ENCODE measurements around the gene TRAIP. TPM values are rescaled to one million over a fixed set of nuclear protein-coding genes. Genes with fewer than 3 reads are reported as not detected.

TRAIP gene
- total and polyA plus RNA-seq, 2 experiments from 2014 or later: 4.5 to 5.2 TPM

DNA sequence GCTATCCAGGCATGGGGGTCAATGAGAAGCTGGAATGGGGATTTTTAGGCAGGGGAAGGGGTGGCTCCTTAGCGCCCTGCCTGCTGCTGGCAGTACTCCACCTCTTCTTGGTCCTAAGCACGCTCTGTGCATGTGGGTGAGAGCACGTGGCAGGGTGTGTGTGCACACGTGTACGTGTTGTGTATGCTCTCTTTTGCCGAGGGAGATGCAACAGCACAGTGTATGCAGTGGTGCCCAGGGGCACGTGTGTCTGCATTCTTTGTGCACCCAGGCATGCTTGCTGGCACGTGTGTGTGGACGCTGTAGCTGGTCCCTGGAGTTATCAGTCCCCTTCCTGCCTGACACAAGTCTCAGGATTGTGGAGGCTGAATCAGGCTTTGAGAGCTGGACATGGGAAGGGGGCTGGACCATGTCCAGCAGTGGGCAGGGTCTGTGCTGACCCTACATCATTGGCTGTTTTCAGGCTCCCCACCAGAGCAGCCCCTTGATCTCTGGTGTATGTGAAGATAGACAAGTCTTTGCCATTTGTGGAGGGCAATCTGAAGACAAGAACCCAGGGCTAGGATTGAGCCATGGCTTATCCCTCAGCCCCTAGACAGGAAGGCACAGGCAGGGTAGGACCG lies 15.3 kb upstream of the TRAIP start:
- H3F3A ChIP-seq (ENCODE audit: insufficient read depth): no peaks in the 10 kb centered on the region
- H3K4me1 ChIP-seq (ENCODE audit: insufficient read depth): no peaks in the 10 kb centered on the region
- H3K9me3 ChIP-seq (ENCODE audit: low read depth): no peaks in the 10 kb centered on the region
- no peak overlapping the region for H3K4me3 ChIP-seq
- H3K79me2 ChIP-seq (ENCODE audit: insufficient read depth): no peaks in the 10 kb centered on the region
- no peaks in the 10 kb centered on the region for H3K9me2 ChIP-seq (ENCODE audit: insufficient read depth)
- no peak overlapping the region for H3K4me2 ChIP-seq (ENCODE audit: unreplicated experiment)
- DNase-seq: no peak
- no peak overlapping the region for H3K9ac ChIP-seq
- no peak overlapping the region for H2AFZ ChIP-seq
- no peaks in the 10 kb centered on the region for H4K20me1 ChIP-seq (ENCODE audit: insufficient read depth)
- H3K27ac ChIP-seq: no peak overlapping the region
- WGBS, 2 experiments (ENCODE audit: low coverage in 1 of 2, low lambda C conversion rate in 2 of 2, missing lambda C conversion rate in 2 of 2): 42 to 51% methylated on average over 10 of the region's 10 CpGs
- TF ChIP-seq EZH2 (IDR thresholded peaks at IDR 0.05; ENCODE audit: insufficient read depth, poor library complexity, severe bottlenecking) (no peak), EZH2phosphoT487 (IDR thresholded peaks at IDR 0.05; ENCODE audit: insufficient read depth, low read depth) (no peak)
- in situ Hi-C loops (cut with MboI): no loop called here
- H3K27me3 ChIP-seq (replicated peaks; ENCODE audit: insufficient read depth): peaks cover 35% of the 10 kb centered on the region
- no peaks in the 10 kb centered on the region for H3K36me3 ChIP-seq (ENCODE audit: low read depth)

DNA sequence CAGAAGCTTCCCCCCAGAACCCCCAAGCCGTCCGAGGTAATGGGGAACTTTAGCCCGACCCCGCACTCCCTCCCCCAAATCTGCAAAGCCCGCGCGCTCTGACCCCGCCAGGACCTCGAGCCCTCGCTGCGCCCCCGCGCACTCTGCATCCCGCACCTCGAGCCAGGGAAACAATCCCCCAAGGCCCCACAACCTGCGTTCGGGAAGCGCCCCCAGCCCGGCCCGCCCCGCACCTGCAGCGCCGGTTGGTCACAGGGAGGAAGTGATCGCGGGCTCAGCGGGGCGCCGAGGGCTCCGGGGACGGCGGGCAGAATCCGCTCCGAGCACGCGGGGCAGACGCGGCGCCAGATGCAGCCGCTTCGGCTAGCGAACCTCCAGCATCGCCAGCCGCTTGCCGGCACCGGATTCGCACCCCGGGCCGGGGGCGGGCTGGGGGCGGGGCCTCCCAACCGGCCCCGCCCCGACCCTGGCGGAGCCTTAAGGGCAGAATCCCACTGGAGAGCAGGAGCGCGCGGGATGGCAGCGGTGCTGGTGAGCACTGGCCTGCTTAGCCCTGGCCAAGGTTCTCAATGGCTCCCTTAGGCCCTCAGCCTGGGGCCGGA lies 13.3 kb upstream of the TRAIP start, which contains the start of gene CAMKV:
TSS of gene CAMKV (minus strand) at position 382 of the 602 bp plus-strand sequence. CDS start 7,518 bp downstream, outside the sequence.
- TF ChIP-seq EZH2 (IDR thresholded peaks at IDR 0.05; ENCODE audit: insufficient read depth, poor library complexity, severe bottlenecking): no peak
- no peak for TF ChIP-seq EZH2phosphoT487 (IDR thresholded peaks at IDR 0.05; ENCODE audit: insufficient read depth, low read depth)
- Histone ChIP-seq H3K4me2 (ENCODE audit: unreplicated experiment) (no peak within 1 kb of the TSS), H4K20me1 (ENCODE audit: insufficient read depth) (no peaks in the 10 kb centered on the region), H3K27ac (no peak within 1 kb of the TSS), H3K9ac (no peak within 1 kb of the TSS), H2AFZ (no peak within 1 kb of the TSS), H3K79me2 (ENCODE audit: insufficient read depth) (no peaks in the 10 kb centered on the region), H3K27me3 (replicated peaks; ENCODE audit: insufficient read depth) (peaks cover 35% of the 10 kb centered on the region), H3K36me3 (ENCODE audit: low read depth) (no peaks in the 10 kb centered on the region), H3K4me3 (no peak within 1 kb of the TSS), H3K4me1 (ENCODE audit: insufficient read depth) (no peaks in the 10 kb centered on the region), H3F3A (ENCODE audit: insufficient read depth) (no peaks in the 10 kb centered on the region), H3K9me2 (ENCODE audit: insufficient read depth) (no peaks in the 10 kb centered on the region), H3K9me3 (ENCODE audit: low read depth) (no peaks in the 10 kb centered on the region)
- 4 to 8% methylated on average over 5 to 31 of the region's 59 CpGs for WGBS, 2 experiments (ENCODE audit: low coverage in 1 of 2, low lambda C conversion rate in 2 of 2, missing lambda C conversion rate in 2 of 2)
- DNase-seq: peak; percentile 24
- in situ Hi-C loops (cut with MboI): no loop called here

DNA sequence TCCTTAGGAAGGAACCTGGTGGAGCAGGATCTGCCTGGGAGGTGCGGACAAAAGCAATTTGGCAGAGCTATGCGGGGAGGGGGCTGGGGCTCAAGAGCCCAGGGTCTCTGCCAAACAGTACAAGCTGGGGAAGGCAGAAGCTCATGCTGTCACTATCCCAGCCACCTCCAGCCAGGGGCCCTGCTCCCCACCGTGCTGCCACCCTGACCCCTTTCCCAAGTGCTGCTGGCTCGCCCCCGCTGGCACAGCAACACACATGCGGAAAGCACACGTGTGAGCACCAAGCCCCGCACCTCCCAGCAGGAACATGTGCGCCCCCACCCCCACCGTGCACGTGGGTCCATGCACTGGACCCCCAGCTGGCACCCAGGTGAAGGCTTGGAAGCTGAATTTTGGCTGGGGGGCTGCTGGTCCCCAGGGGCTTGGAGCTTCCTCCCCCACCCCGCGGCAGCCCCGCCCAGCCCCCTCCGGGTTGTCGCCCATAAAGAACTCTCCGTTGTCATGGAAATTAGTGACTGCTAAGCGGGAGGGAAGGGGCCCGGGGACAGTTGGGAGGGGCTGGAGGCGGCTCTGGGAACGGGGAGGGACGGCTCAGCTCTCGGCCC lies 12.6 kb upstream of the TRAIP start:
- Histone ChIP-seq H3K9ac (no peak overlapping the region), H3K4me1 (ENCODE audit: insufficient read depth) (no peaks in the 10 kb centered on the region), H3K9me2 (ENCODE audit: insufficient read depth) (no peaks in the 10 kb centered on the region), H3K27me3 (replicated peaks; ENCODE audit: insufficient read depth) (peaks cover 39% of the 10 kb centered on the region), H3K4me3 (no peak overlapping the region), H2AFZ (no peak overlapping the region), H3K4me2 (ENCODE audit: unreplicated experiment) (no peak overlapping the region), H4K20me1 (ENCODE audit: insufficient read depth) (no peaks in the 10 kb centered on the region), H3K9me3 (ENCODE audit: low read depth) (no peaks in the 10 kb centered on the region), H3K36me3 (ENCODE audit: low read depth) (no peaks in the 10 kb centered on the region), H3K79me2 (ENCODE audit: insufficient read depth) (no peaks in the 10 kb centered on the region), H3K27ac (no peak overlapping the region), H3F3A (ENCODE audit: insufficient read depth) (no peaks in the 10 kb centered on the region)
- no peak for DNase-seq
- 3 to 5% methylated on average over 13 to 22 of the region's 23 CpGs for WGBS, 2 experiments (ENCODE audit: low coverage in 1 of 2, low lambda C conversion rate in 2 of 2, missing lambda C conversion rate in 2 of 2)
- in situ Hi-C loops (cut with MboI): no loop called here
- no peak for TF ChIP-seq EZH2 (IDR thresholded peaks at IDR 0.05; ENCODE audit: insufficient read depth, poor library complexity, severe bottlenecking)
- TF ChIP-seq EZH2phosphoT487 (IDR thresholded peaks at IDR 0.05; ENCODE audit: insufficient read depth, low read depth): no peak

DNA sequence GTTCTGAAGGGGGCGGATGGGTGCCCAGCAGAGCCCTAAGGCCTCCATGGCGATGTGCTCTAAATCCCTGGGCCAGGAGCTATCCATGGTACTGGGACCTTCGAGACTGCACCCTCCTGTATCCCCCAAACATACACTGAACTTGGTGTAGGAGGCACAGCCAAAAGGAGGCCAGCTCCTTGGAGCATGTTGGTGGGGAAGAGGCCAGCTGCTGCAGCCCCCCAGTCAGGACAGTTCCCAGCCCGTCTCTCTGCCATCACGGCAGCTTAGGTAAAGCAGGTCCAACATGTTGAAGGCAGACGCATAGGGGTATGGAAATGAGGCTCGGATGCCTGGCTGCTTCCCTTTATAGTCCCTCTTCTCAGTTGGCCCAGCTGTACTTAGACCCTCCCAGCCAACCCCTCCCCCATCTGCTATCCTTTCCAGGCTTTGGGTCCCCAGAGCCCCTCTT lies 11.5 kb upstream of the TRAIP start:
- Histone ChIP-seq H4K20me1 (ENCODE audit: insufficient read depth) (no peaks in the 10 kb centered on the region), H3K4me3 (no peak overlapping the region), H3K4me2 (ENCODE audit: unreplicated experiment) (no peak overlapping the region), H3K36me3 (ENCODE audit: low read depth) (no peaks in the 10 kb centered on the region), H3K9me3 (ENCODE audit: low read depth) (no peaks in the 10 kb centered on the region), H3K4me1 (ENCODE audit: insufficient read depth) (no peaks in the 10 kb centered on the region), H3K79me2 (ENCODE audit: insufficient read depth) (no peaks in the 10 kb centered on the region), H3F3A (ENCODE audit: insufficient read depth) (no peaks in the 10 kb centered on the region), H3K9me2 (ENCODE audit: insufficient read depth) (no peaks in the 10 kb centered on the region), H2AFZ (no peak overlapping the region), H3K27ac (no peak overlapping the region), H3K27me3 (replicated peaks; ENCODE audit: insufficient read depth) (peaks cover 50% of the 10 kb centered on the region), H3K9ac (no peak overlapping the region)
- TF ChIP-seq EZH2 (IDR thresholded peaks at IDR 0.05; ENCODE audit: insufficient read depth, poor library complexity, severe bottlenecking): no peak
- TF ChIP-seq EZH2phosphoT487 (IDR thresholded peaks at IDR 0.05; ENCODE audit: insufficient read depth, low read depth): no peak
- DNase-seq: peak; percentile 65
- in situ Hi-C loops (cut with MboI): no loop called here
- WGBS, 2 experiments (ENCODE audit: low coverage in 1 of 2, low lambda C conversion rate in 2 of 2, missing lambda C conversion rate in 2 of 2): 3 to 4% methylated on average over 7 of the region's 7 CpGs
